Mucosa of descending colon (tissue), 3 donors: Measurements from ENCODE around the gene TEC. TPM values are rescaled to one million over a fixed set of nuclear protein-coding genes. Genes with fewer than 3 reads are reported as not detected.

ENCODE experiments used
- ATAC-seq: fragments of 200-7000 bp; cut with Tn5 transposase; one replicate; pipeline ENCODE4 v1.9.1; 2020; ENCODE audit warnings: mild to moderate bottlenecking, moderate library complexity
- DNase-seq, 3 donors: peaks; one replicate each; pipeline ENCODE4 v3.0.0-alpha.2; 2020
- H3K36me3 ChIP-seq: fragments of 200-600 bp; one replicate; pipeline ENCODE4 v1.8.0; 2021; ENCODE audit warnings: low read depth, mild to moderate bottlenecking
- H3K4me1 ChIP-seq: fragments of 200-600 bp; one replicate; pipeline ENCODE4 v1.8.0; 2021; ENCODE audit warnings: low read depth, mild to moderate bottlenecking
- H3K4me3 ChIP-seq: fragments of 200-600 bp; one replicate; pipeline ENCODE4 v1.8.0; 2021; ENCODE audit warnings: mild to moderate bottlenecking
- H3K9me3 ChIP-seq: fragments of 200-600 bp; one replicate; pipeline ENCODE4 v1.8.0; 2021; ENCODE audit warnings: mild to moderate bottlenecking
- CTCF ChIP-seq: fragments of 200-600 bp; IDR thresholded peaks from one replicate; pipeline ENCODE4 v1.8.0; 2022; ENCODE audit warnings: antibody characterized with exemption, mild to moderate bottlenecking
- intact Hi-C, 2 donors: fragments of 100-400 bp; cut with DNase I in 1 of 2; cut with micrococcal nuclease in 1 of 2; formaldehyde crosslinking; loops; one replicate each; pipeline versions ENCODE4 v1.11.0 to v1.11.1; 2022; cut with DNase I, micrococcal nuclease
- total RNA-seq, 3 donors: library from RNA; stranded (reverse); fragmentation: NEBNext Ultra II Directional in 2 of 3; extraction: Animal tissue kit (Norgen Biotek cat#: 25700) in 2 of 3; gene quantifications; one replicate each; pipeline versions ENCODE4 v1.2.1 to v1.2.4, GENCODE V29; 2021 to 2023
- donor health status: DM: no; HTN: no; CAD: no; lungs with moderate emphysema.
- donor health status: DM: no; HTN: no; CAD: no.
- donor health status: DM: no; HTN: yes; CAD: no.

The TEC gene
- total RNA-seq, 3 donors from 2014 or later: 3.4 to 4.0 (median 3.8) TPM

- Histone ChIP-seq H3K4me1 (peaks cover 13% of the 10 kb centered on the region), H3K9me3 (no peaks in the 10 kb centered on the region), H3K36me3 (no peaks in the 10 kb centered on the region), H3K4me3 (no peak overlapping the region)
- no peak for DNase-seq
- ATAC-seq: no peak
- no peak for TF ChIP-seq CTCF
- intact Hi-C loops: no loop called here
Observed at GRCh38 chr4:48271626-48272025, 2.0 kb upstream of the TEC start.

- Histone ChIP-seq H3K4me3 (no peak overlapping the region), H3K9me3 (no peaks in the 10 kb centered on the region), H3K4me1 (peaks cover 13% of the 10 kb centered on the region), H3K36me3 (no peaks in the 10 kb centered on the region)
- no peak for TF ChIP-seq CTCF
- no peak for ATAC-seq
- intact Hi-C loops: no loop called here
- no peak for DNase-seq
Observed at GRCh38 chr4:48270951-48271473, 1.4 kb upstream of the TEC start.

- DNase-seq: no peak
- Histone ChIP-seq H3K4me3 (no peak overlapping the region), H3K36me3 (no peaks in the 10 kb centered on the region), H3K4me1 (peaks cover 13% of the 10 kb centered on the region), H3K9me3 (no peaks in the 10 kb centered on the region)
- ATAC-seq: no peak
- no peak for TF ChIP-seq CTCF
- intact Hi-C loops: no loop called here
Observed at GRCh38 chr4:48270523-48270897, 872 bp upstream of the TEC start.

GRCh38 chr4:48269861-48270522 is 354 bp upstream of the TEC start:
- Histone ChIP-seq H3K36me3 (no peaks in the 10 kb centered on the region), H3K9me3 (no peaks in the 10 kb centered on the region), H3K4me3 (peak overlapping the region; percentile 25), H3K4me1 (peaks cover 13% of the 10 kb centered on the region)
- intact Hi-C loops: no loop called here
- peak; percentile 97 to 98 (median 98) for DNase-seq
- peak; percentile 95 for ATAC-seq
- no peak for TF ChIP-seq CTCF

- H3K4me3 ChIP-seq: no peak overlapping the region
- H3K9me3 ChIP-seq: no peaks in the 10 kb centered on the region
- no peak for TF ChIP-seq CTCF
- intact Hi-C loops: no loop called here
- ATAC-seq (no peak), DNase-seq (no peak)
- peaks cover 13% of the 10 kb centered on the region for H3K4me1 ChIP-seq
- no peaks in the 10 kb centered on the region for H3K36me3 ChIP-seq
Observed at GRCh38 chr4:48267574-48267973, 2.1 kb downstream of the TEC start.
